Left lung (tissue), 10 donors: ENCODE results near the gene ANKRD52. TPM values are rescaled to one million over a fixed set of nuclear protein-coding genes. Genes with fewer than 3 reads are reported as not detected.

Experiments
- ATAC-seq: fragments of 200-7000 bp; cut with Tn5 transposase; one replicate; pipeline ENCODE4 v1.9.1; 2020; ENCODE audit warnings: moderate library complexity
- DNase-seq, 4 donors: peaks; one replicate each; pipeline ENCODE4 v3.0.0-alpha.2; 2013 to 2020
- H3K27ac ChIP-seq, 2 donors: fragments of 200-600 bp; sonication (generic) in 1 of 2; one replicate each; pipeline versions ENCODE4 v1.5.0 to v1.8.0; 2020 to 2021
- H3K27me3 ChIP-seq, 2 donors: fragments of 200-600 bp; sonication (generic) in 1 of 2; one replicate each; pipeline versions ENCODE4 v1.5.0 to v1.8.0; 2020 to 2021
- H3K36me3 ChIP-seq, 2 donors: fragments of 200-600 bp; sonication (generic) in 1 of 2; one replicate each; pipeline versions ENCODE4 v1.5.0 to v1.8.0; 2020 to 2021
- H3K4me1 ChIP-seq, 2 donors: fragments of 200-600 bp; one replicate each; pipeline ENCODE4 v1.8.0; 2021
- H3K4me3 ChIP-seq, 2 donors: fragments of 200-600 bp; sonication (generic) in 1 of 2; one replicate each; pipeline versions ENCODE4 v1.5.0 to v1.8.0; 2020 to 2021; ENCODE audit warnings: mild to moderate bottlenecking in 1 of 2
- H3K9me3 ChIP-seq, 2 donors: fragments of 200-600 bp; sonication (generic) in 1 of 2; one replicate each; pipeline versions ENCODE4 v1.5.0 to v1.8.0; 2020 to 2021
- CTCF ChIP-seq, 2 donors: fragments of 200-600 bp; sonication (generic) in 1 of 2; IDR thresholded peaks; one replicate each; pipeline versions ENCODE4 v1.5.0 to v1.8.0; 2021; ENCODE audit warnings: antibody characterized with exemption in 2 of 2
- intact Hi-C, 2 donors: fragments of 100-400 bp; cut with DNase I; formaldehyde crosslinking; loops; one replicate each; pipeline versions ENCODE4 v1.11.2 to v1.14.2; 2022
- polyA plus RNA-seq, 6 donors: library from polyadenylated mRNA; unstranded; fragments of 120-200 nt; gene quantifications; one replicate each; pipeline ENCODE4 v1.2.1, GENCODE V29; 2013; ENCODE audit not compliant: insufficient read length in 6 of 6
- total RNA-seq, 2 donors: library from RNA; stranded (reverse); fragmentation: NEBNext Ultra II Directional; extraction: Animal tissue kit (Norgen Biotek cat#: 25700); gene quantifications; one replicate each; pipeline ENCODE4 v1.2.1, GENCODE V29; 2021
- donor health status: DM: no; HTN: yes; CAD: no.
- donor health status: DM: no; HTN: no; CAD: no.

The ANKRD52 gene
- total and polyA plus RNA-seq, 8 donors, result 24.6 to 40.1 (median 32.6) TPM

- no peak for DNase-seq
- ATAC-seq, result no peak
- peaks cover 11 to 78% of the 10 kb centered on the region in 2 donors for H3K36me3 ChIP-seq
These were observed 5.1 kb downstream of the ANKRD52 start for GRCh38 chr12:56253091-56253490.

GRCh38 chr12:56252649-56253048, 5.5 kb downstream of the ANKRD52 start:
- Histone ChIP-seq H3K27ac (no peak overlapping the region), H3K4me3 (no peak overlapping the region), H3K27me3 (no peaks in the 10 kb centered on the region), H3K4me1 (peaks cover 16 to 20% of the 10 kb centered on the region in 2 donors), H3K9me3 (no peaks in the 10 kb centered on the region), H3K36me3 (peaks cover 11 to 82% of the 10 kb centered on the region in 2 donors)
- intact Hi-C loops, result no loop called here
- TF ChIP-seq CTCF (IDR thresholded peaks at IDR 0.05), result no peak
- ATAC-seq (no peak), DNase-seq (no peak)

More at GRCh38 chr12:56253091-56253490, 5.1 kb downstream of the ANKRD52 start:
- no peak overlapping the region for H3K4me3 ChIP-seq
- H3K4me1 ChIP-seq, result peaks cover 16 to 20% of the 10 kb centered on the region in 2 donors
- no peaks in the 10 kb centered on the region for H3K9me3 ChIP-seq
- intact Hi-C loops, result no loop called here
- H3K27ac ChIP-seq, result no peak overlapping the region
- TF ChIP-seq CTCF (IDR thresholded peaks at IDR 0.05), result no peak
- no peaks in the 10 kb centered on the region for H3K27me3 ChIP-seq

- TF ChIP-seq CTCF (IDR thresholded peaks at IDR 0.05), result no peak
- Histone ChIP-seq H3K4me1 (no peaks in the 10 kb centered on the region), H3K9me3 (no peaks in the 10 kb centered on the region), H3K27me3 (no peaks in the 10 kb centered on the region), H3K4me3 (no peak overlapping the region), H3K36me3 (peaks cover 11 to 100% of the 10 kb centered on the region in 2 donors), H3K27ac (no peak overlapping the region)
- intact Hi-C loops, result no loop called here
- no peak for ATAC-seq
- DNase-seq, result peak in 1 of 4 donors; percentile 53
These were observed 9.5 kb downstream of the ANKRD52 start for GRCh38 chr12:56248711-56249110.

- DNase-seq (no peak), ATAC-seq (no peak)
- H3K27ac ChIP-seq, result no peak overlapping the region
- peaks cover 11 to 100% of the 10 kb centered on the region in 2 donors for H3K36me3 ChIP-seq
- H3K27me3 ChIP-seq, result no peaks in the 10 kb centered on the region
- H3K4me3 ChIP-seq, result no peak overlapping the region
- H3K4me1 ChIP-seq, result no peaks in the 10 kb centered on the region
- intact Hi-C loops, result no loop called here
- H3K9me3 ChIP-seq, result no peaks in the 10 kb centered on the region
- TF ChIP-seq CTCF (IDR thresholded peaks at IDR 0.05), result no peak
These were observed 10.3 kb downstream of the ANKRD52 start for GRCh38 chr12:56247923-56248322.

- Histone ChIP-seq H3K4me3 (no peak overlapping the region), H3K27ac (no peak overlapping the region), H3K27me3 (no peaks in the 10 kb centered on the region), H3K9me3 (no peaks in the 10 kb centered on the region), H3K4me1 (no peaks in the 10 kb centered on the region), H3K36me3 (peaks cover 4 to 100% of the 10 kb centered on the region in 2 donors)
- no peak for ATAC-seq
- no peak for TF ChIP-seq CTCF (IDR thresholded peaks at IDR 0.05)
- intact Hi-C loops, result no loop called here
- peak in 1 of 4 donors; percentile 50 for DNase-seq
These were observed 13.7 kb downstream of the ANKRD52 start for GRCh38 chr12:56244494-56244893.
